CD4-positive, alpha-beta T cell (primary cell): ENCODE measurements around the gene UBA1. TPM values are rescaled to one million over a fixed set of nuclear protein-coding genes. Genes with fewer than 3 reads are reported as not detected.

ENCODE experiments used
- ATAC-seq: fragments of 200-7000 bp; cut with Tn5 transposase; one replicate; pipeline ENCODE4 v1.10.0; 2022; ENCODE audit warnings: mild to moderate bottlenecking; ENCODE audit not compliant: poor library complexity
- CTCF ChIA-PET: fragments of 350-600 bp; sonication (Branson Sonifier 250); formaldehyde crosslinking; loops from one replicate; lab custom pipeline; 2021; ENCODE audit warnings: antibody characterized with exemption, inconsistent platforms; lab: Charles Lee
- POLR2A ChIA-PET: fragments of 350-600 bp; sonication (Branson Sonifier 250); formaldehyde crosslinking; loops from one replicate; lab custom pipeline; 2021; ENCODE audit warnings: antibody characterized with exemption, inconsistent platforms; lab: Charles Lee
- DNase-seq, 14 experiments: peaks; one replicate each; pipeline ENCODE4 v3.0.0-alpha.2; 2013 to 2020; ENCODE audit warnings: mixed read lengths in 2 of 14
- H3K27ac ChIP-seq, 2 donors: one replicate each; pipeline versions ENCODE4 v1.5.1 to v1.7.0; 2013; ENCODE audit warnings: low read length in 2 of 2, low read depth in 1 of 2, mild to moderate bottlenecking in 1 of 2
- H3K27me3 ChIP-seq, 2 experiments: 1 replicate in 1 of 2; 2 replicates in 1 of 2; pipeline versions ENCODE4 v1.6.1 to v1.7.0; 2013; ENCODE audit warnings: low read length in 2 of 2, control low read depth in 1 of 2, mild to moderate bottlenecking in 1 of 2, moderate library complexity in 1 of 2; ENCODE audit not compliant: insufficient read depth in 2 of 2, control insufficient read depth in 1 of 2
- H3K36me3 ChIP-seq: one replicate; pipeline ENCODE4 v1.6.1; 2013; ENCODE audit warnings: low read length, control low read depth; ENCODE audit not compliant: insufficient read depth
- H3K4me1 ChIP-seq: one replicate; pipeline ENCODE4 v1.6.1; 2013; ENCODE audit warnings: low read length, control low read depth; ENCODE audit not compliant: insufficient read depth
- H3K4me3 ChIP-seq: one replicate; pipeline ENCODE4 v1.5.1; 2013; ENCODE audit warnings: mild to moderate bottlenecking, low read length, moderate library complexity
- H3K9me3 ChIP-seq, 2 experiments: 1 replicate in 1 of 2; 2 replicates in 1 of 2; pipeline versions ENCODE4 v1.6.1 to v1.7.0; 2013; ENCODE audit warnings: low read length in 2 of 2, mild to moderate bottlenecking in 2 of 2, control low read depth in 1 of 2, moderate library complexity in 1 of 2; ENCODE audit not compliant: control insufficient read depth in 1 of 2, insufficient read depth in 1 of 2
- H3K27ac Mint-ChIP-seq: one replicate; pipeline ENCODE4 v1.8.0; 2020; ENCODE audit warnings: mixed read lengths
- H3K27me3 Mint-ChIP-seq: one replicate; pipeline ENCODE4 v1.8.0; 2021; ENCODE audit warnings: mixed read lengths
- H3K36me3 Mint-ChIP-seq: one replicate; pipeline ENCODE4 v1.8.0; 2021; ENCODE audit warnings: low read depth, mixed read lengths
- H3K4me1 Mint-ChIP-seq: one replicate; pipeline ENCODE4 v1.8.0; 2021; ENCODE audit warnings: low read depth, mixed read lengths
- H3K4me3 Mint-ChIP-seq: one replicate; pipeline ENCODE4 v1.8.0; 2020; ENCODE audit warnings: mild to moderate bottlenecking, mixed read lengths
- H3K9me3 Mint-ChIP-seq: one replicate; pipeline ENCODE4 v1.8.0; 2020; ENCODE audit warnings: mixed read lengths
- intact Hi-C, 2 experiments: fragments of 100-400 bp; cut with DNase I in 1 of 2; cut with micrococcal nuclease in 1 of 2; formaldehyde crosslinking; loops; one replicate each; pipeline versions ENCODE4 v1.15.1 to v1.9.0; 2023 to 2025; cut with DNase I, micrococcal nuclease
- polyA plus RNA-seq, 2 donors: library from polyadenylated mRNA; unstranded; fragments of 120-200 nt; gene quantifications; one replicate each; pipeline ENCODE4 v1.2.1, GENCODE V29; 2013
- total RNA-seq, 174 experiments: library from RNA in 2 of 174; stranded (reverse) in 2 of 174; gene quantifications; one replicate each; pipeline ENCODE4 v1.2.3 and lab custom pipeline; 2021 to 2026
- TF ChIP-seq, protein P1 (sequence below): fragments of 200-600 bp; IDR thresholded peaks from one replicate; pipeline ENCODE4 v1.8.0; 2022; ENCODE audit warnings: antibody characterized with exemption, mild to moderate bottlenecking

Gene UBA1
- total RNA-seq (10 to 100 TPM; 70.0 to 72.1 TPM), total RNA-seq (lab: John Stamatoyannopoulos, UW) (108 to 416 (median 175) reads per million in 172 experiments)
- 111 TPM for polyA plus RNA-seq (2013, experiment 1 of 2)
- polyA plus RNA-seq (2013, experiment 2 of 2) = 123 TPM

DNA sequence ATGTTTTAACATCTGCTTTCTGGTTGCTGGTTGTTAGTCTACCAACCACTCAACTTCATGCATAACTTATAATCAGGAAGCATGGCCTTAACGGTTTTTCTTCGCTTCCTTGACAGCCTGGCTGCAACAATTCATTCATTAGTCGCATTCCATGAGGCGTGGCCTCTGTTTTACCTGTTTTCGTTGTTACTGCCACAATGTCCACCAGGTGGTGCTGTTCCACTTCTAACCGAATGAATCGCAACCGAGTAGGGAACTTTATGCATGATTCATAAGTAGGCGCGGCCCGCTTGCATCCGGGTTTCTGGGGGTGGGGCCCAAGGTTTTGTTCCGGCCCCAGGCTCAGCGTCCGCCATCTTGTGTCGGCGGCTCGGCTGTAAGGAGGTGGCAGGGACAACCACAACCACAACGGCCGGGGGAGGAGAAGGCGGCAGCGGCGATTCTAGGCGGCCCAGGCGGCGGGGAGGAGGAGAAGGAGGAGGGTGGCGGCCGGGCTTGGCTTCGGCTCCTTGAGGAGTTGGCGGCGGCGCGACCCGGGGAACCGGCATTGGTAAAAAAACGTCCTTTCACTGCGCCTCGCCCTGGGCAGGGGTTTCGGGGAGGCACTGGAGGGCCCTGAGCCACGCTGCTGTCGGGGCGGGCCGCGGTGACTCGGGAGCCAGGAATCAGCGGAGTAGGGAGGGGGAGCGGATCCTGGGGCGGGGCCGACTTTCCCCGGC is at the start of gene UBA1:
TSS of gene UBA1 (plus strand) at position 355 of the 719 bp plus-strand sequence. CDS start 4,974 bp downstream, outside the sequence.
- H3K27ac ChIP-seq = peak within 1 kb of the TSS; percentile 83 to 88
- H3K9me3 Mint-ChIP-seq = no peaks in the 10 kb centered on the region
- H3K27me3 ChIP-seq = no peaks in the 10 kb centered on the region
- H3K36me3 ChIP-seq = peaks cover 14% of the 10 kb centered on the region
- intact Hi-C loops = loop anchor here (1.0 to 10.0 kb wide), 9 partner anchors 40 to 831 kb away; partner anchors contain the start of genes USP11 (in 1 of the 2) and ZNF41 (in 1 of the 2)
- peak within 1 kb of the TSS; percentile 99 for H3K4me3 Mint-ChIP-seq
- TF ChIP-seq, protein P1, sequence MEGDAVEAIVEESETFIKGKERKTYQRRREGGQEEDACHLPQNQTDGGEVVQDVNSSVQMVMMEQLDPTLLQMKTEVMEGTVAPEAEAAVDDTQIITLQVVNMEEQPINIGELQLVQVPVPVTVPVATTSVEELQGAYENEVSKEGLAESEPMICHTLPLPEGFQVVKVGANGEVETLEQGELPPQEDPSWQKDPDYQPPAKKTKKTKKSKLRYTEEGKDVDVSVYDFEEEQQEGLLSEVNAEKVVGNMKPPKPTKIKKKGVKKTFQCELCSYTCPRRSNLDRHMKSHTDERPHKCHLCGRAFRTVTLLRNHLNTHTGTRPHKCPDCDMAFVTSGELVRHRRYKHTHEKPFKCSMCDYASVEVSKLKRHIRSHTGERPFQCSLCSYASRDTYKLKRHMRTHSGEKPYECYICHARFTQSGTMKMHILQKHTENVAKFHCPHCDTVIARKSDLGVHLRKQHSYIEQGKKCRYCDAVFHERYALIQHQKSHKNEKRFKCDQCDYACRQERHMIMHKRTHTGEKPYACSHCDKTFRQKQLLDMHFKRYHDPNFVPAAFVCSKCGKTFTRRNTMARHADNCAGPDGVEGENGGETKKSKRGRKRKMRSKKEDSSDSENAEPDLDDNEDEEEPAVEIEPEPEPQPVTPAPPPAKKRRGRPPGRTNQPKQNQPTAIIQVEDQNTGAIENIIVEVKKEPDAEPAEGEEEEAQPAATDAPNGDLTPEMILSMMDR = peak; percentile 57
- ChIA-PET POLR2A (interaction anchor here (0.8 to 1.8 kb wide), 8 partner anchors 24 to 362 kb away, joined by 3 to 14 read pairs (median 4); partner anchors contain the start of genes CDK16, NDUFB11, RBM10 and USP11), CTCF (interaction anchor here (0.6 to 2.5 kb wide), 4 partner anchors 119 to 1922 kb away, joined by 3 to 12 read pairs (median 6); no protein-coding TSS in a partner anchor)
- H3K27me3 Mint-ChIP-seq = no peaks in the 10 kb centered on the region
- peaks cover 71% of the 10 kb centered on the region for H3K4me1 Mint-ChIP-seq
- DNase-seq (peak; percentile 83 to 99 (median 92)), ATAC-seq (peak; percentile 79)
- peaks cover 41% of the 10 kb centered on the region for H3K36me3 Mint-ChIP-seq
- H3K27ac Mint-ChIP-seq = peak within 1 kb of the TSS; percentile 92
- H3K4me1 ChIP-seq = peaks cover 70% of the 10 kb centered on the region
- H3K4me3 ChIP-seq = peak within 1 kb of the TSS; percentile 78
- H3K9me3 ChIP-seq = no peaks in the 10 kb centered on the region

DNA sequence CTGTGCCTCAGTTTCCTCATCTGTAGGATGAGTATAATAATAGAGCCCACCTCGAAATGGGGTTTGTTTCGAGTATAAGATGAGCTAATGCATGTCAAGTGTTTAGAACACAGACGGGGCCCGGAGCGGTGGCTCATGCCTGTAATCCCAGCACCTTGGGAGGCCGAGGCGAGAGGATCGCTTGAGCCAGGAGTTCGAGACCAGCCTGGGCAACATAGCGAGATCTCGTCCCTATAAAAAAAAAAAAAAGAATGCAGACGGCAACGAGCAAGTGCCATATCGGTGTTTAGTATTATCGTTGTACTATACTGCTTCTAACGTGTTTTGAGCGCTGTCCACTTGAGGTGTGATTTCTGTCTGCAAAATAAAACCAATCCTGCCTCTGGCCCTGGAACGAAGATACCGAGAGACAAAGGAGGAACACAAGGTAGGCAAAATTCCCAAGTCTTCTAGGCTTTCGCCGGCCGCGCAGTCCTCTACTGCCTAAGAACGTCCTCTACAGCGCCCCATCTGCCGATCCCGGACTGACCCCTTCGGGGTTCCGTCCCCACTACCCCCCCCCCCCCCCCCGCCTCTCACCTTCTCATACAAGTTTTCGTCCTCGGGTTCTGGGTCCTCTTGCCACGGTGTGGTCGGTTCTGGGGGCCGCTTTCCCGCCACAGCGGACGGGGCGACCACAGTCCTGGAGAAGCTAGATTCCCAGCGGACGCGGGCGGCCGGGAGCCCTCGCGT is 49.6 kb upstream of the UBA1 start:
- peaks cover 25% of the 10 kb centered on the region for H3K36me3 ChIP-seq
- intact Hi-C loops = loop anchor here (1.0 to 10.0 kb wide), 4 partner anchors 15 to 1863 kb away; partner anchors contain the start of genes UXT (in 1 of the 2) and ZNF41 (in 1 of the 2)
- TF ChIP-seq, protein P1 = no peak
- no peaks in the 10 kb centered on the region for H3K9me3 Mint-ChIP-seq
- H3K27ac Mint-ChIP-seq = peak overlapping the region; percentile 99
- H3K36me3 Mint-ChIP-seq = peaks cover 61% of the 10 kb centered on the region
- H3K27me3 ChIP-seq = no peaks in the 10 kb centered on the region
- peaks cover 52% of the 10 kb centered on the region for H3K4me1 Mint-ChIP-seq
- ChIA-PET POLR2A (interaction anchor here (0.6 to 4.2 kb wide), 25 partner anchors 9 to 1937 kb away, joined by 3 to 58 read pairs (median 4); partner anchors contain the start of genes CDK16, ELK1, USP11 and UXT), CTCF (interaction anchor here (0.6 to 1.3 kb wide), 6 partner anchors 11 to 89 kb away, joined by 3 to 14 read pairs (median 6); partner anchors contain the start of genes CDK16 and USP11)
- peak overlapping the region; percentile 88 to 93 for H3K27ac ChIP-seq
- H3K4me3 Mint-ChIP-seq = peak overlapping the region; percentile 98
- DNase-seq (peak in 6 of 14 experiments; percentile 11 to 72 (median 50)), ATAC-seq (peak; percentile 4)
- no peaks in the 10 kb centered on the region for H3K9me3 ChIP-seq
- H3K27me3 Mint-ChIP-seq = no peaks in the 10 kb centered on the region
- peaks cover 31% of the 10 kb centered on the region for H3K4me1 ChIP-seq
- H3K4me3 ChIP-seq = peak overlapping the region; percentile 85
